GM23248 (cell line): ENCODE results near the gene ATP2A3. TPM values are rescaled to one million over a fixed set of nuclear protein-coding genes. Genes with fewer than 3 reads are reported as not detected.

Experiments used
- DNase-seq: peaks from one replicate; pipeline ENCODE4 v3.0.0-alpha.2; 2015
- H2AFZ ChIP-seq: fragments of 200-600 bp; sonication (generic); 2 replicates; pipeline ENCODE4 v1.6.1; 2016; ENCODE audit warnings: antibody characterized with exemption
- H3F3A ChIP-seq: fragments of 200-600 bp; sonication (generic); 2 replicates; pipeline ENCODE4 v1.6.1; 2016; ENCODE audit warnings: mild to moderate bottlenecking, antibody characterized with exemption, mixed run types; ENCODE audit not compliant: insufficient read depth
- H3K27ac ChIP-seq: fragments of 200-600 bp; sonication (generic); 2 replicates; pipeline ENCODE4 v1.5.1; 2016; ENCODE audit warnings: mild to moderate bottlenecking
- H3K27me3 ChIP-seq: fragments of 200-600 bp; sonication (generic); replicated peaks from 2 replicates; pipeline ENCODE4 v1.6.1; 2016; ENCODE audit warnings: mild to moderate bottlenecking; ENCODE audit not compliant: insufficient read depth
- H3K36me3 ChIP-seq: fragments of 200-600 bp; sonication (generic); 2 replicates; pipeline ENCODE4 v1.6.1; 2016; ENCODE audit warnings: low read depth, mild to moderate bottlenecking
- H3K4me1 ChIP-seq: fragments of 200-600 bp; sonication (generic); 2 replicates; pipeline ENCODE4 v1.6.1; 2016; ENCODE audit warnings: mild to moderate bottlenecking; ENCODE audit not compliant: insufficient read depth
- H3K4me2 ChIP-seq: fragments of 200-600 bp; sonication (generic); one replicate; pipeline ENCODE4 v1.6.1; 2016; ENCODE audit warnings: mild to moderate bottlenecking; ENCODE audit not compliant: unreplicated experiment
- H3K4me3 ChIP-seq: fragments of 200-600 bp; sonication (generic); 2 replicates; pipeline ENCODE4 v1.5.1; 2016; ENCODE audit warnings: mild to moderate bottlenecking
- H3K79me2 ChIP-seq: fragments of 200-600 bp; sonication (generic); 2 replicates; pipeline ENCODE4 v1.6.1; 2016; ENCODE audit warnings: mild to moderate bottlenecking; ENCODE audit not compliant: insufficient read depth
- H3K9ac ChIP-seq: fragments of 200-600 bp; sonication (generic); 2 replicates; pipeline ENCODE4 v1.6.1; 2016; ENCODE audit warnings: mild to moderate bottlenecking
- H3K9me2 ChIP-seq: fragments of 200-600 bp; sonication (generic); 2 replicates; pipeline ENCODE4 v1.6.1; 2016; ENCODE audit warnings: mixed run types, mild to moderate bottlenecking, moderate library complexity; ENCODE audit not compliant: insufficient read depth
- H3K9me3 ChIP-seq: fragments of 200-600 bp; sonication (generic); one replicate; pipeline ENCODE4 v1.6.1; 2017; ENCODE audit warnings: low read depth
- H4K20me1 ChIP-seq: fragments of 200-600 bp; sonication (generic); 2 replicates; pipeline ENCODE4 v1.6.0; 2016; ENCODE audit not compliant: insufficient read depth
- EZH2 ChIP-seq: fragments of 200-600 bp; sonication (generic); IDR thresholded peaks from 2 replicates; pipeline ENCODE4 v1.6.1; 2018; ENCODE audit warnings: antibody characterized with exemption, mild to moderate bottlenecking; ENCODE audit not compliant: insufficient read depth, poor library complexity, severe bottlenecking
- EZH2phosphoT487 ChIP-seq: fragments of 200-600 bp; sonication (generic); IDR thresholded peaks from 2 replicates; pipeline ENCODE4 v1.6.1; 2018; ENCODE audit warnings: antibody characterized with exemption, moderate library complexity, mild to moderate bottlenecking, low read depth; ENCODE audit not compliant: insufficient read depth
- WGBS, 2 experiments: methylation state at CpG; one replicate each; pipeline ENCODE4 v1.1.6; 2015 to 2017; ENCODE audit warnings: low lambda C conversion rate in 2 of 2, low coverage in 1 of 2; ENCODE audit errors: missing lambda C conversion rate in 2 of 2; 5-methylcytosine and 5-hydroxymethylcytosine counted together
- in situ Hi-C: fragments of 300-500 bp; cut with MboI; formaldehyde crosslinking; loops from 2 replicates; pipeline ENCODE4 v1.15.0; 2020
- polyA plus RNA-seq: library from polyadenylated mRNA; unstranded; fragments of >200 nt; fragmentation: Nextera tagmentation; extraction: Ambion mirVana; gene quantifications from 2 replicates; pipeline ENCODE4 v1.2.1, GENCODE V29; 2016
- total RNA-seq: library from RNA; depleted of rRNA; stranded (reverse); fragments of >200 nt; shearing (Covaris generic); gene quantifications from 2 replicates; pipeline ENCODE4 v1.2.3, GENCODE V29; 2014

Gene ATP2A3
- total and polyA plus RNA-seq, 2 experiments from 2014 or later = 0.81 to 0.86 TPM

GRCh38 chr17:3973495-3974137 is 9.4 kb upstream of the ATP2A3 start:
- no peak overlapping the region for H2AFZ ChIP-seq
- 78 to 79% methylated on average over 9 to 10 of the region's 10 CpGs for WGBS, 2 experiments

GRCh38 chr17:3972931-3973330 is 8.7 kb upstream of the ATP2A3 start:
- H2AFZ ChIP-seq = no peak overlapping the region
- no peaks in the 10 kb centered on the region for H3K4me1 ChIP-seq
- TF ChIP-seq EZH2 = no peak
- H3F3A ChIP-seq = no peaks in the 10 kb centered on the region
- no peak overlapping the region for H3K27ac ChIP-seq
- H3K4me2 ChIP-seq = no peak overlapping the region
- WGBS, 2 experiments = 41 to 54% methylated on average over 5 of the region's 5 CpGs
- no peaks in the 10 kb centered on the region for H3K79me2 ChIP-seq
- no peak overlapping the region for H3K9ac ChIP-seq
- no peaks in the 10 kb centered on the region for H4K20me1 ChIP-seq
- in situ Hi-C loops = no loop called here
- DNase-seq = no peak
- no peaks in the 10 kb centered on the region for H3K36me3 ChIP-seq
- no peaks in the 10 kb centered on the region; the same call in 1 of the 2 replicates for H3K27me3 ChIP-seq
- no peak overlapping the region for H3K4me3 ChIP-seq
- no peaks in the 10 kb centered on the region for H3K9me2 ChIP-seq
- no peaks in the 10 kb centered on the region for H3K9me3 ChIP-seq

More at GRCh38 chr17:3973495-3974137, 9.4 kb upstream of the ATP2A3 start:
- Histone ChIP-seq H3K9ac (no peak overlapping the region), H3K27ac (no peak overlapping the region), H3K4me2 (no peak overlapping the region), H3K79me2 (no peaks in the 10 kb centered on the region), H3K36me3 (no peaks in the 10 kb centered on the region), H3F3A (no peaks in the 10 kb centered on the region), H3K4me3 (no peak overlapping the region), H3K9me2 (no peaks in the 10 kb centered on the region), H4K20me1 (no peaks in the 10 kb centered on the region), H3K27me3 (no peaks in the 10 kb centered on the region; the same call in 1 of the 2 replicates), H3K9me3 (no peaks in the 10 kb centered on the region), H3K4me1 (no peaks in the 10 kb centered on the region)
- TF ChIP-seq EZH2phosphoT487 = no peak
- no peak for TF ChIP-seq EZH2
- no peak for DNase-seq
- in situ Hi-C loops = no loop called here

GRCh38 chr17:3972281-3972731 is 8.1 kb upstream of the ATP2A3 start:
- Histone ChIP-seq H3K27me3 (no peaks in the 10 kb centered on the region; the same call in 1 of the 2 replicates), H3K4me1 (no peaks in the 10 kb centered on the region), H3K36me3 (no peaks in the 10 kb centered on the region), H3K79me2 (no peaks in the 10 kb centered on the region), H3K9me3 (no peaks in the 10 kb centered on the region), H3K27ac (no peak overlapping the region), H3F3A (no peaks in the 10 kb centered on the region), H2AFZ (no peak overlapping the region), H3K9me2 (no peaks in the 10 kb centered on the region), H4K20me1 (no peaks in the 10 kb centered on the region), H3K4me2 (no peak overlapping the region), H3K9ac (no peak overlapping the region), H3K4me3 (no peak overlapping the region)
- TF ChIP-seq EZH2 (no peak), EZH2phosphoT487 (no peak)
- WGBS, 2 experiments = 57 to 60% methylated on average over 15 of the region's 15 CpGs
- DNase-seq = no peak
- in situ Hi-C loops = no loop called here

- no peak overlapping the region for H2AFZ ChIP-seq
- DNase-seq = no peak
- H3F3A ChIP-seq = no peaks in the 10 kb centered on the region
- no peaks in the 10 kb centered on the region for H3K4me1 ChIP-seq
- H3K9me3 ChIP-seq = no peaks in the 10 kb centered on the region
- H3K36me3 ChIP-seq = no peaks in the 10 kb centered on the region
- H3K27ac ChIP-seq = no peak overlapping the region
- H3K79me2 ChIP-seq = no peaks in the 10 kb centered on the region
- 71 to 80% methylated on average over 6 of the region's 6 CpGs for WGBS, 2 experiments
- no peak overlapping the region for H3K9ac ChIP-seq
- H4K20me1 ChIP-seq = no peaks in the 10 kb centered on the region
- no peaks in the 10 kb centered on the region; the same call in 1 of the 2 replicates for H3K27me3 ChIP-seq
- no peak overlapping the region for H3K4me3 ChIP-seq
- no peak for TF ChIP-seq EZH2
- TF ChIP-seq EZH2phosphoT487 = no peak
- no peak overlapping the region for H3K4me2 ChIP-seq
- no peaks in the 10 kb centered on the region for H3K9me2 ChIP-seq
- in situ Hi-C loops = no loop called here
Measured at GRCh38 chr17:3970668-3971067, 6.4 kb upstream of the ATP2A3 start.
